SJCRH30 (cell line): ENCODE data around the gene F7. TPM values are rescaled to one million over a fixed set of nuclear protein-coding genes. Genes with fewer than 3 reads are reported as not detected.
"Not testable (repeated sequence)": the region's sequence is repeated elsewhere in the genome, so short reads cannot be mapped to it uniquely, and the experiment has no call there.

ENCODE experiments used
- DNase-seq, 2 experiments: peaks; one replicate each; pipeline ENCODE4 v3.0.0-alpha.2; 2015 to 2020
- H3K27ac ChIP-seq: fragments of 250-450 bp; sonication (Bioruptor Pico); 2 replicates; pipeline ENCODE4 v1.5.1; 2020; ENCODE audit warnings: mild to moderate bottlenecking, moderate library complexity
- H3K27me3 ChIP-seq: fragments of 250-450 bp; sonication (Bioruptor Pico); 2 replicates; pipeline ENCODE4 v1.5.1; 2020; ENCODE audit warnings: mild to moderate bottlenecking, moderate library complexity
- H3K36me3 ChIP-seq: fragments of 250-450 bp; sonication (Bioruptor Pico); 2 replicates; pipeline ENCODE4 v1.5.1; 2020; ENCODE audit warnings: mild to moderate bottlenecking, moderate library complexity
- H3K4me1 ChIP-seq: fragments of 250-450 bp; sonication (Bioruptor Pico); 2 replicates; pipeline ENCODE4 v1.5.1; 2020; ENCODE audit warnings: mild to moderate bottlenecking, moderate library complexity
- H3K4me3 ChIP-seq: fragments of 250-450 bp; sonication (Bioruptor Pico); 2 replicates; pipeline ENCODE4 v1.5.1; 2020; ENCODE audit warnings: mild to moderate bottlenecking, moderate library complexity
- H3K9me3 ChIP-seq: fragments of 250-450 bp; sonication (Bioruptor Pico); replicated peaks from 2 replicates; pipeline ENCODE4 v1.5.1; 2020; ENCODE audit warnings: mild to moderate bottlenecking, moderate library complexity
- total RNA-seq: library from RNA; depleted of rRNA; stranded (reverse); fragments of >200 nt; shearing (Covaris generic); gene quantifications from 2 replicates; pipeline ENCODE4 v1.2.3, GENCODE V29; 2014

The F7 gene
- total RNA-seq, 1 experiment from 2014 or later = not detected

DNA sequence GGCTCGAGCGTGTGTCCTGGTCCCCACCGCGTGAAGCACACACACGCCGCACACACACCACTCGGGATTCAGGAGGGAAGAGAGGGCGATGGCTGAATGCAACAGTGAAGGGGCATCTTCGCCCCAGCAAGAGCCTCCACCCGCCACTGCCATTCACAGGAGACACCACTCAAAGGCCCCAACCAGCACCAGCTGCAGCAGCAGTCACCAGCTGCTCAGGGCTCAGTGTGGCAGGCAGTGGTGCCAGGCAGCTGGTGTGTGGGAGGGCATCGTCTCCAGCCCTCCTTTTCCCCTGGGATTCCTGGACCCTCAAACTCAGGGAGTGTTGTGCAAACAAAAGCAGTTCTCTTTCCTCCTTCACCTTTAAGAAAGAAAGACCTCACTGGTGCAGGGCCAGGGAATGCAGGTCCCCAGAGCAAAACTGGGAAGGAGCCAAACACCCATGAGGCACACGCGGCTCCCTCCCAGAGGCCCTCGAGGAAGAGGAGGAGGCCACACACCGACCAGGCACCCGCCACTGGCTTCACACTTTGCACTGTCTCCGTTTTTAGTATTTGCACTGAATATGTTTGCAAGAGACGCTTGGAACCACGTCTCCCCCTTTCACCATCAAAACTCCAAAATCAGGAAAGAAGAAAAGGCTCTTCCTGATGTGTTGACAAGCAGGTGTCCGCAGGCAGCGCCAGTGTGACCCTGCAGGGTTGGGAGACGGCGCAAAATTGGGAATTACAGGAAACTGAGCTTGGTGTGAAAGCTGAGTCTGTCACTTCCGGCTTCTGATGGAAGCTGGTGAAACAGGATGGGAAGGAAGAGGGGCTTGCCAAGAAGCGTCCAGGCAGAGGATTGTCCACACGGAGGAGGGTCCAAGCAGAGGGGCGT lies 26.4 kb upstream of the F7 start:
- Histone ChIP-seq H3K27me3 (no peaks in the 10 kb centered on the region), H3K4me3 (no peak overlapping the region), H3K9me3 (no peaks in the 10 kb centered on the region), H3K27ac (no peak overlapping the region), H3K36me3 (no peaks in the 10 kb centered on the region), H3K4me1 (no peaks in the 10 kb centered on the region)
- no peak for DNase-seq

DNA sequence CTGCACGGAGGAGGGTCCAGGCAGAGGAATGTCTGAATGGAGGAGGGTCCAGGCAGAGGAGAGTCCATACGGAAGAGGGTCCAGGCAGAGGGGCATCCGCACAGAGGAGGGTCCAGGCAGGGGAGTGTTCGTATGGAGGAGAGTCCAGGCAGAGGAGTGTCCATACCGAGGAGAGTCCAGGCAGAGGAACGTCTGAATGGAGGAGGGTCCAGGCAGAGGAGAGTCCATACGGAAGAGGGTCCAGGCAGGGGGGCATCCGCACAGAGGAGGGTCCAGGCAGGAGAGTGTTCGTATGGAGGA lies 25.9 kb upstream of the F7 start:
- H3K27me3 ChIP-seq, H3K4me3 ChIP-seq, H3K27ac ChIP-seq, DNase-seq, H3K4me1 ChIP-seq, H3K9me3 ChIP-seq, H3K36me3 ChIP-seq: not testable (repeated sequence)

DNA sequence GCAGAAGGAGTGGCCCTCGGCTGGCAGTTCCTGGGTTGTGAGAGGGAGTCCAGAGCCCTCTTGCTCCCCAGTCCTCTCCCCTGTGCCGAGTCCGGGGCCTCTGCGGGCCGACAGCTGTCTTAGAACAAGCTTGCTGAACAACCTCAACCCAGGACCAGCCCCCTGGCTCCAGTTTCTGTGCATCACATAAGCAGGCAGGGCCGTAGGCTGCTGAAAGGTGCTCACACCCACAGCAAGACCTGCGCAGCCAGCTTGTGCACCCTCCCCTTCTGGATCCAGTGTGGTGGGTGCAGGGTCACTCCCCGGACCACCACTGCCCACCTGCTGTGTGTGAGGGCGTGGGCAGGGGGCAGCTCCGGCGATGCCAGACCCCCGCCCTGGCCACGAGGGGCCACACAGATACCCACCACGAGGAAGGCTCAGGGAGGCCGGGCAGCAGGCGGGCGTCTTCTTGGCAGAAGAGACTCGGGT lies 25.2 kb upstream of the F7 start:
- Histone ChIP-seq H3K4me3 (no peak overlapping the region), H3K27me3 (no peaks in the 10 kb centered on the region), H3K36me3 (no peaks in the 10 kb centered on the region), H3K9me3 (no peaks in the 10 kb centered on the region), H3K4me1 (no peaks in the 10 kb centered on the region), H3K27ac (no peak overlapping the region)
- DNase-seq = no peak

DNA sequence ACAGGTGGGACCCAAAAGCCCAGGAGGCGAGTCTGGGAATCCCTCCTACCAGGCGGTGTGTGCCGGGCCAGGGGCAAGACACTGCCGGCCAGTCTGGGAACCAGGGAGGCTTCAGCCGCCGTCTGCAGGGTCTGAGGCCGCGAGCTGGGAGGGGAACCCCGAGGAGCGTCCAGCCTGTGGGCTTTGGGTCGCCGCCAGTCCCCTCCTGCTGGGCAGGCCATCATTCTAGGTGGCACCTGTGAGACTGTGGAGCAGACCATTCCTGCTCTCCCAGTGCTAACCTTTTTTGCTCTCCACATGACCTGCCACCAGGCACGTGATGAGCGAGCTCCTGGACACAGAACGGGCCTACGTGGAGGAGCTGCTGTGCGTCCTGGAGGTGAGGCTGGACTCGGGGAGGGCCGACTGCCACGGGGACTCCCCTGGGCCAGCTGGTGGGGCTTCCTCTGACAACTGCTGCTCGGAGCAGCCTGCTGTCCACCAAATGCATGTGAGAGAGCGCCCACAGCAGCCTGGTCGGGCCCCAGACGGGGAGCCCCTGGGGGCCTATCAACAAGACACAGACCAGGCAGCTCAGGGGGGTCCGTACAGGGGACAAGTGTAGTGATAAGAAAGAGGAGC lies 24.6 kb upstream of the F7 start:
- Histone ChIP-seq H3K36me3 (no peaks in the 10 kb centered on the region), H3K9me3 (no peaks in the 10 kb centered on the region), H3K4me3 (no peak overlapping the region), H3K27me3 (no peaks in the 10 kb centered on the region), H3K4me1 (no peaks in the 10 kb centered on the region), H3K27ac (no peak overlapping the region)
- no peak for DNase-seq

DNA sequence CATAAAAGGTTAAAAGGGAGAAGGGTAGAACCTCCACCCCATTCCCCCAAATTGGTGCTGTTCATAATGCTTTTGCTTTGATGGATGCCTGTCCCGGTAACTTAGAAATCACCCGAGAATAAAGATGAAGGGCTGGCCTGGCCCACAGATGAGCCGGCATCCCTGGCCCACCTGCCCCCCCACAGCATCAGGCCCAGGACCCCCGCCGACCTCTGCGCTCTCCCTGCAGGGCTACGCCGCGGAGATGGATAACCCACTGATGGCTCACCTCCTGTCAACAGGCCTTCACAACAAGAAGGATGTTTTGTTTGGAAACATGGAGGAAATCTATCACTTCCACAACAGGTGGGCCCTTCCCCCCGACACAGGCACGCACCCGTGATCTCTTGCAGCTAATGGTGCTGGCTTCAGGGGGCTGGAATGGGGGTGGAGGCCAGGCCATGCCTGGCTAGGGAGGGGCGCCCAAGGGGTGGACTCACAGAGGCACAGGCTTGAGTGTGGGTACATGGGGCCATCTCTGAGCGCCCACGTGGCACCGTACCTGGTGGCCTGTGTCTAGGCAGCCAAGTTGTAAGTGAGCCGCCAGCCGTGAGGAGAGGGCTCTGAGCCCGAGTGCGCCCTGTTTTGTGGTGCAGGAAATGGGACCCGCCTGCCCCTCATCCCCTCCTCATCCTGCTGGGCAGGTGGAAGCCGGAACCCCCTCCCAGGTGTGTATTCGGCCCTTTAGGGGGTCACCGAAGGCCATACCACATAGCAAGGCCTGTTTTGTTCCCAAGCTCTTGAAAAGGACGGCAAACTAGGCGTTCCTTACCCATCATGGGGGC lies 23.2 kb upstream of the F7 start:
- Histone ChIP-seq H3K27ac (no peak overlapping the region), H3K36me3 (no peaks in the 10 kb centered on the region), H3K27me3 (no peaks in the 10 kb centered on the region), H3K4me3 (no peak overlapping the region), H3K4me1 (no peaks in the 10 kb centered on the region), H3K9me3 (no peaks in the 10 kb centered on the region)
- DNase-seq = no peak

DNA sequence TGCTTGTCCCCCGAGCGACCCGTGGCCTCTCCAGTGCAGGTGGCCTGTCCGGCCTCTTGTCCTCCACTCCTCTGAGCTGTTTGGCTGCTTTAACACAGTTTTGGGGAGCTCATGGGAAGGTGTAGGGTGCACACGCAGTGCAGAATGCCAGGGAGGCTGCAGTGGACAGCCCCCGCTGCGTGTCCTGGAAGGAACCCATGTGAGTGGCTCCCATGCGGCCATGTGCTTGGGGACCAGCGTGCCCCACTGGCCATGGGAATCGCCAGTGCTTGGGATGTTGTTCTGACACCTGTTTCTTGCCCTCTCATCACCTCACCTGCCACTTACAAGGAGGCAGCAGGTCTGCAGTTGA lies 22.6 kb upstream of the F7 start:
- Histone ChIP-seq H3K4me1 (no peaks in the 10 kb centered on the region), H3K27ac (no peak overlapping the region), H3K36me3 (no peaks in the 10 kb centered on the region), H3K9me3 (no peaks in the 10 kb centered on the region), H3K27me3 (no peaks in the 10 kb centered on the region), H3K4me3 (no peak overlapping the region)
- no peak for DNase-seq

DNA sequence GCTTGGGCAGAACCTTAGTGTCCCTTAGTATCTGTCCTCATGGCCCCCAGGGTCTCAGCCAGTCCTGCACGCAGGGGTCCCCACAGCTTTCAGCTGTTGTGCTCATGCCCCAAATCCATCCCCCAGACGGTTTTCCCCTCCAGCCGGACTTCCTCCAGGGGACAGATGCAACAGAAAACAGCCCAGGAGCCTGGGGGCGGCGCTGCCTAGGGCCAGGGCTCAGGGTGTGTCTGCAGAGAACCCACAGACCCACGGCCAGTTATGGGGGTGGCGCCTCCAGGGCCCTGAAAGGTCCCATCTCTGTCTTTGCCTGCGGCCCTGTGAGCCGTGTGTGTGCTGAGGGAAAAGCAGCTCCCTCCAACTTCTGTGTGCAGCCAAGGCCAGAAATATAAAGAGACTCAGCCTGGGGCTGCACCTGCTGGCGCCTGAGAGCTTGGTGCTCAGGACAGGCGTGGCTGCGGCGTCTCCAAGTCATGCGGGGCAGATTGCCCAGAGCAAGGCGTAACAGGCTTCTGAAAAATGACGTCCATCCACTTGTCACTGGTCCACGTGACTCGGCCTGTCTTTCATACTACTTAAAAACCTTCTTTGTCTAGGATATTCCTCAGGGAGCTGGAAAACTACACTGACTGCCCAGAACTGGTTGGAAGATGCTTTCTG lies 22.1 kb upstream of the F7 start:
- Histone ChIP-seq H3K4me3 (no peak overlapping the region), H3K4me1 (no peaks in the 10 kb centered on the region), H3K27me3 (no peaks in the 10 kb centered on the region), H3K9me3 (no peaks in the 10 kb centered on the region), H3K36me3 (no peaks in the 10 kb centered on the region), H3K27ac (no peak overlapping the region)
- DNase-seq = peak in 1 of 2 experiments; percentile 22

DNA sequence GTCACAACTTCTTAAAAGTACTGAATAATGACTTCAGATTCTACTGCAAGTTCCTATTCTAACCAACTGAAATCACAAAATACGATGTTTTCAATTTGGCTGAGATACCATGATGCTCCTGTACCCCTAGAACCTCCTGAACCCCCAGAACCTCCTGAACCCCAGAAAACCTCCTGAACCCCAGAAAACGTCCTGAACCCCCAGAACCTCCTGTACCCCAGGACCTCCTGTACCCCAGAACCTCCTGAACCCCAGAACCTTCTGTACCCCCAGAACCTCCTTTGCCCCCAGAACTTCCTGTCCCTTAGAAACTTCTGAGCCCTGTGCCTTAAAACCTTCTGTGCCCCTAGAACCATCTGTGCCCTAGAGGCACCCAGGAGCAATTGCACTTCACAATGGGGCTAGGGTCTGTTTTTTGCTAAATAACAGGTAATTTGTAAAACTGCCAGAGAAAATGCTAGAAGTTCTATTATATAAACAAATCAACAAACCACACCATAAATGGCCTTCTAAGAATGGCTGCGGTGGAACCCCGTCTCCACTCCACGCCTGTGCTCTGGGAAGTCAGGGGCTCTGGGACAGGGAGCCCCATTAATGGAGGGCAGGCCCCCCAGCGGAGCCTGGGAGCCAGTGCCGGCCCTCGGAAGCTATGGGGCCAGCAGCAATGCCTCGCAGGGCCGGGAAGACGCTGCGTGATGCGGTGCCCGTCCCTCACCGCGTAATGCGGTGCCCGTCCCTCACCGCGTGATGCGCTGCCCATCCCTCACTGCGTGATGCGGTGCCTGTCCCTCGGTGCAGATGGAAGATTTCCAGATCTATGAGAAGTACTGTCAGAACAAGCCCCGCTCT lies 21.3 kb upstream of the F7 start:
- H3K9me3 ChIP-seq = no peaks in the 10 kb centered on the region
- H3K4me1 ChIP-seq = no peaks in the 10 kb centered on the region
- H3K36me3 ChIP-seq = no peaks in the 10 kb centered on the region
- H3K27me3 ChIP-seq = no peaks in the 10 kb centered on the region
- no peak overlapping the region for H3K27ac ChIP-seq
- DNase-seq = no peak
- H3K4me3 ChIP-seq = no peak overlapping the region

DNA sequence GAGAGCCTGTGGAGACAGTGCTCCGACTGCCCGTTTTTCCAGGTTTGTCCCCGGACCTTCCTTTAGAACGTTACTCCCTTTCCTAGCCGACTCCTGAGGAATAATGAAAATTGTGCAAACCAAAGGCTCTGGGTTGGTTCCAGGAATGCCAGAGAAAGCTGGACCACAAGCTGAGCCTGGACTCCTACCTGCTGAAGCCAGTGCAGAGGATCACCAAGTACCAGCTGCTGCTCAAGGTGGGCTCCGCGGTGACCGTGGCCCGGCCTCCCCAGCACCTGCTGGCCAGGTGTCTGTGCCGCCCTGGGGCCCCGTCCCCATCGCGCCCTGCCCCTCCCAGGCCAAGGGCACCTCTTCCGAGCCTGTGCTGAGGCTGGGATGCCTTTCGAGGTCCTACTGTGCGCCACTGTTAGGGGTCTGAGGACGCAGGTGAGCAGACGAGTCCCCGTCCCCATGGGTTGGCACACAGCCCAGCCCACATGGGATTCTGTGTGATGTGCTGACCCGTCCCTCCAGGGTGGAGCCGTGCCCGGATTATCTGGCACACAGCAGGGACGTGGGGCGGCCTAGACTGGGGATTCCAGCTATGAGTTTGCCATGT lies 20.5 kb upstream of the F7 start:
- no peaks in the 10 kb centered on the region for H3K9me3 ChIP-seq
- H3K4me3 ChIP-seq = no peak overlapping the region
- no peaks in the 10 kb centered on the region for H3K4me1 ChIP-seq
- no peak for DNase-seq
- H3K36me3 ChIP-seq = no peaks in the 10 kb centered on the region
- no peaks in the 10 kb centered on the region for H3K27me3 ChIP-seq
- no peak overlapping the region for H3K27ac ChIP-seq

DNA sequence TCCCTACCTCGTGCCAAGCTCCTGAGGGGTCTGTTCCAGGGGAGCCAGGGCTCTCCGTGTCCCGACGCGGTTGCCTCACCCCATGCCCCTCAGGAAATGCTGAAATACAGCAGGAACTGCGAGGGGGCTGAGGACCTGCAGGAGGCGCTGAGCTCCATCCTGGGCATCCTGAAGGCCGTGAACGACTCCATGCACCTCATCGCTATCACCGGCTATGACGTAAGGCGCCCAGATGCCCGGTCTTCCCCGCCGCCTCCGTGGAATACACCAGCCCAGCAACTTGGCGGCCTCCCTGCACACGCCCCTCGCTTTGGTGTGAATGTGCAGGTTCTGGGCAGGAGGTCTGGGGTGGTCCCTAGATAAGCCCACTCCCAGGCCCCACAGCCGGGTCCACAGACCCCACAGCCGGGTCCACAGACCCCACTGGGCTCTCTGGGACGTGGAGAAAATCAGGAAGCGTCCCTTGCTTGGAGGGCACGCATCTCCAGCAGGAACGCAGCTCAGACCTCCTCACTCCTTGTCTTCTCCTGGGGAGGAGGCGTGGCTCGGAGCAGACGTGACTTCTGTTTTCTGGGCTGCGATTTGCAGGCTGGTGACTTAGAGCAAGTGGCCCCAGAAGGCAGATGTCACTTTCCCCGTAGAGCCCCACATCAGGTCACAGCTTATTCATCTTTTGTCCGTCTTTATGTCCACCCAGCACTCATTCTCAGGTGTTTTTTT lies 19.4 kb upstream of the F7 start:
- no peak overlapping the region for H3K4me3 ChIP-seq
- DNase-seq = no peak
- H3K36me3 ChIP-seq = no peaks in the 10 kb centered on the region
- no peaks in the 10 kb centered on the region for H3K9me3 ChIP-seq
- no peaks in the 10 kb centered on the region for H3K4me1 ChIP-seq
- H3K27me3 ChIP-seq = no peaks in the 10 kb centered on the region
- H3K27ac ChIP-seq = no peak overlapping the region

DNA sequence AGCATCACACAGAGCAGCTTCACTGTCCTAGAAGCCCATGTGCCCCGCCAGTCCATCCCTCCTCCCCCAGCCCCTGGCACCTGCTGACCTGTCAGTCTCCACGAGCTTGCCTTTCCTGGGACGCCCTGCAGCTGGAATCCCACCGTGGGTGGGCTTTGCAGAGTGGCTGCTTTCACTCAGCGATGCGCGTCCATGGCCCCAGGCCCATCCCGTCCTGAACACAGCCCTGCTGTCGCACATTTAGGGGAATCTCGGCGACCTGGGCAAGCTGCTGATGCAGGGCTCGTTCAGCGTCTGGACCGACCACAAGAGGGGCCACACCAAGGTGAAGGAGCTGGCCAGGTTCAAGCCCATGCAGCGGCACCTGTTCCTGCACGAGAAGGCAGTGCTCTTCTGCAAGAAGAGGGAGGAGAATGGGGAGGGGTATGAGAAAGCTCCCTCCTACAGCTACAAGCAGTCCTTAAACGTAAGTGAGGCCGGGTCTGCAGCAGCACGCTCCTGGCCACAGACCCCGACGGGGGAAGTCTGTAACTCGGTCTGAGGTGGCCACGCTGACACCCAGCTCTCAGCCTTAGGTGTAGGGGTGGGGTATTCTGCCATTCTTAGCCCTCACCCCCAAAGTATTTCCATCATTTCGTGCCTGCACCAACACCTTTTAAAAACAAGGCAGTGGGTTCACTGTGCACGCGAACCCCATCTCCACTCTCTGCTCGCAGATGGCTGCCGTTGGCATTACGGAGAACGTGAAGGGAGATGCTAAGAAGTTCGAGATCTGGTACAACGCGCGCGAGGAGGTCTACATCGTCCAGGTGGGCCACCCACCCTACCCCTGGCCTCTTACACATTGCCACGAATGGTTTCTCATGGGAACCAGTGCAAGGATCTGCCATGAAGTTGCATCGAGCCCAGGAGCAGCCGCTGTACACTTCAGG lies 18.3 kb upstream of the F7 start:
- no peaks in the 10 kb centered on the region for H3K9me3 ChIP-seq
- H3K4me1 ChIP-seq = no peaks in the 10 kb centered on the region
- H3K27ac ChIP-seq = no peak overlapping the region
- H3K36me3 ChIP-seq = no peaks in the 10 kb centered on the region
- no peaks in the 10 kb centered on the region for H3K27me3 ChIP-seq
- DNase-seq = peak in 1 of 2 experiments; percentile 29
- no peak overlapping the region for H3K4me3 ChIP-seq

DNA sequence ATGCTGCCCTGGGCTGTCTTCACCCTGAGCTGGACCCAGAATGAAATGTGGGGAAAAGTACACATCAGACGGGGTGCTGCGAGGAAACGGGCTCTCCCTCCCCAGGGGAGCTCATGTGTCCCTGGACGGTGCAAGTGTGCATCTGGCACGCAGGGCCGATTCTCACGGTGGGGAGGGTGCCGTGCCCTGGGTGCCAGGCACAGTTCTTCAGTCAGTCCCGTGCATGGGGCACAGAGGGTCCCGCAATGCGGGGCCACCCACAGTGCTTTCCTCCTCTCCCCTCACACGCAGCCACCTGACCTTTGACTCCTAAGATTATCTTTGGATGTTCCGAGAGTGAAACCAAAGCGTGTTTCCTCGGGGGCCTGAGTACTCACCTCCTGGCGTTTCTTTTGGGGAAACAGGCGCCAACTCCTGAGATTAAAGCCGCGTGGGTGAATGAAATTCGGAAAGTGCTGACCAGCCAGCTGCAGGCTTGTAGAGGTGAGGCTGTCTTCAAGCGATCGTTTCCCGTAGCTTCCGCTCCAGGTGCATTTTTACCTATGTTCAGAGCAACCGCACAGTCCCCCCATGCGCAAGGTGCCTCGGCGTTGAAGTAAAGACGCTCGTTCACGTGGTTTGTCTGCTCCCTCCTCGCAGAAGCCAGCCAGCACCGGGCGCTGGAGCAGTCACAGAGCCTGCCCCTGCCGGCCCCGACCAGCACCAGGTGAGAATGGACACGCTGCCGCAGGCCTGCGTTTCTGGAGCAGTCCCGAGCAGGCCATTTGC lies 17.5 kb upstream of the F7 start:
- DNase-seq = no peak
- Histone ChIP-seq H3K27me3 (no peaks in the 10 kb centered on the region), H3K36me3 (no peaks in the 10 kb centered on the region), H3K9me3 (no peaks in the 10 kb centered on the region), H3K4me1 (no peaks in the 10 kb centered on the region), H3K4me3 (no peak overlapping the region), H3K27ac (no peak overlapping the region)
